GM12878 (cell line): ENCODE results near the gene SCN7A. TPM values are rescaled to one million over a fixed set of nuclear protein-coding genes. Genes with fewer than 3 reads are reported as not detected.

Experiments used
- ATAC-seq: fragments of 200-7000 bp; cut with Tn5 transposase; 3 replicates; pipeline ENCODE4 v1.9.1; 2020; ENCODE audit warnings: mild to moderate bottlenecking, moderate library complexity
- BruUV-seq: library from RNA; stranded (reverse); fragments of 400-500 nt; replicated peaks from 2 replicates; lab custom pipeline; 2021; lab: Mats Ljungman, UMichigan
- CTCF ChIA-PET: fragments of 300-600 bp; sonication (Branson Sonifier 250); formaldehyde crosslinking; extraction: SDS; loops from one replicate; lab custom pipeline; 2021; ENCODE audit warnings: inconsistent platforms; lab: Yijun Ruan, JAX
- POLR2A ChIA-PET: fragments of 350-600 bp; formaldehyde crosslinking; extraction: SDS; loops from one replicate; lab custom pipeline; 2021; ENCODE audit warnings: inconsistent platforms; lab: Charles Lee
- RAD21 ChIA-PET: fragments of 300-600 bp; sonication (Branson Sonifier 250); formaldehyde crosslinking; loops from one replicate; lab custom pipeline; 2023; ENCODE audit warnings: antibody characterized with exemption; ENCODE audit not compliant: unreplicated experiment; lab: Charles Lee
- SMC1A ChIA-PET: fragments of 300-600 bp; sonication (Branson Sonifier 250); formaldehyde crosslinking; loops from one replicate; lab custom pipeline; 2023; ENCODE audit not compliant: unreplicated experiment, uncharacterized antibody; lab: Charles Lee
- DNase-seq: peaks from one replicate; pipeline ENCODE4 v3.0.0-alpha.2; 2011; ENCODE audit warnings: low read depth, low spot score
- FAIRE-seq: peaks from 3 replicates; lab custom pipeline; 2011; peaks lifted over from hg19 to GRCh38; lab: Jason Lieb, UNC
- H2AFZ ChIP-seq: 2 replicates; pipeline ENCODE4 v1.6.0; 2011; ENCODE audit warnings: low read depth, low read length, control low read depth; ENCODE audit not compliant: control insufficient read depth
- H3K27ac ChIP-seq: 2 replicates; pipeline ENCODE4 v1.5.1; 2011; ENCODE audit warnings: control low read depth; ENCODE audit not compliant: control insufficient read depth, insufficient read depth
- H3K27me3 ChIP-seq, 2 experiments: replicated peaks in 1 of 2; 2 replicates each; pipeline versions ENCODE4 v1.6.0 to v1.6.1; 2011; ENCODE audit warnings: low read length in 1 of 2; ENCODE audit not compliant: control insufficient read depth in 2 of 2, insufficient read depth in 2 of 2
- H3K36me3 ChIP-seq, 2 experiments: 2 replicates each; pipeline ENCODE4 v1.5.1; 2011; ENCODE audit warnings: low read length in 1 of 2; ENCODE audit not compliant: control insufficient read depth in 2 of 2, insufficient read depth in 2 of 2
- H3K4me1 ChIP-seq: 2 replicates; pipeline ENCODE4 v1.6.1; 2011; ENCODE audit warnings: mild to moderate bottlenecking, low read length, moderate library complexity, mixed read lengths; ENCODE audit not compliant: control insufficient read depth, insufficient read depth
- H3K4me2 ChIP-seq: 2 replicates; pipeline ENCODE4 v1.6.0; 2011; ENCODE audit warnings: control low read depth; ENCODE audit not compliant: control insufficient read depth, insufficient read depth
- H3K4me3 ChIP-seq: fragments of 200-600 bp; sonication (generic); 2 replicates; pipeline ENCODE4 v1.5.1; 2016
- H3K79me2 ChIP-seq: 2 replicates; pipeline ENCODE4 v1.6.0; 2011; ENCODE audit warnings: low read length; ENCODE audit not compliant: control insufficient read depth, insufficient read depth
- H3K9ac ChIP-seq: 2 replicates; pipeline ENCODE4 v1.8.0; 2011; ENCODE audit warnings: low read length, control low read depth, mixed read lengths; ENCODE audit not compliant: control insufficient read depth, insufficient read depth
- H3K9me3 ChIP-seq: replicated peaks from 3 replicates; pipeline ENCODE4 v1.5.1; 2011; ENCODE audit warnings: mild to moderate bottlenecking, low read length; ENCODE audit not compliant: control insufficient read depth, insufficient read depth
- H4K20me1 ChIP-seq: 2 replicates; pipeline ENCODE4 v1.6.0; 2011; ENCODE audit not compliant: control insufficient read depth, insufficient read depth
- CBFB ChIP-seq: IDR thresholded peaks from 2 replicates; pipeline ENCODE4 v1.6.1; 2016; ENCODE audit warnings: antibody characterized with exemption, low read depth
- DPF2 ChIP-seq: fragments of 450-650 bp; IDR thresholded peaks from 2 replicates; pipeline ENCODE4 v1.6.1; 2017; ENCODE audit warnings: mild to moderate bottlenecking
- GABPA ChIP-seq: IDR thresholded peaks from 2 replicates; pipeline ENCODE4 v1.6.1; 2014; ENCODE audit warnings: antibody characterized with exemption, low read depth, mild to moderate bottlenecking, inconsistent platforms
- HDAC2 ChIP-seq: fragments of 200-600 bp; sonication (generic); IDR thresholded peaks from 2 replicates; pipeline ENCODE4 v1.6.1; 2017
- IKZF1 ChIP-seq: fragments of 450-650 bp; conservative IDR thresholded peaks from 2 replicates; pipeline ENCODE4 v1.6.1; 2017; ENCODE audit warnings: antibody characterized with exemption, mild to moderate bottlenecking
- NR2F1 ChIP-seq: fragments of 450-650 bp; conservative IDR thresholded peaks from 2 replicates; pipeline ENCODE4 v1.6.1; 2017; ENCODE audit warnings: mild to moderate bottlenecking
- RB1 ChIP-seq: fragments of 450-650 bp; formaldehyde crosslinking; IDR thresholded peaks from 2 replicates; pipeline ENCODE4 v1.6.1; 2017; ENCODE audit warnings: mild to moderate bottlenecking, borderline replicate concordance
- SMAD1 ChIP-seq: fragments of 450-650 bp; IDR thresholded peaks from 2 replicates; pipeline ENCODE4 v1.6.1; 2018; ENCODE audit warnings: mild to moderate bottlenecking, low read depth; ENCODE audit not compliant: partially characterized antibody
- SUZ12 ChIP-seq: fragments of 200-600 bp; sonication (generic); IDR thresholded peaks from one replicate; pipeline ENCODE4 v1.6.1; 2018; ENCODE audit warnings: antibody characterized with exemption, mild to moderate bottlenecking; ENCODE audit not compliant: unreplicated experiment
- YBX1 ChIP-seq: fragments of 450-650 bp; IDR thresholded peaks from 2 replicates; pipeline ENCODE4 v1.6.1; 2016; ENCODE audit warnings: antibody characterized with exemption
- ZNF274 ChIP-seq: IDR thresholded peaks from one replicate; pipeline ENCODE4 v1.8.0; 2011; ENCODE audit not compliant: insufficient read length, insufficient read depth
- WGBS: methylation state at CpG from one replicate; pipeline ENCODE4 v1.1.6; 2016; ENCODE audit warnings: low lambda C conversion rate; ENCODE audit not compliant: insufficient replicate concordance, insufficient coverage; ENCODE audit errors: missing lambda C conversion rate; 5-methylcytosine and 5-hydroxymethylcytosine counted together
- in situ Hi-C: fragments of 300-500 bp; cut with MboI; formaldehyde crosslinking; loops from 9 replicates; pipeline ENCODE4 v1.14.3; 2018; ENCODE audit warnings: mixed read lengths
- intact Hi-C: fragments of 100-400 bp; cut with micrococcal nuclease; formaldehyde crosslinking; loops from one replicate; pipeline ENCODE4 v1.14.2; 2022; ENCODE audit not compliant: unreplicated experiment
- polyA plus RNA-seq, 11 experiments: library from polyadenylated mRNA; depleted of rRNA in 4 of 11; unstranded in 6 of 11; stranded (reverse) in 5 of 11; fragments of >200 nt; fragmentation: Nextera tagmentation in 4 of 11; fragmentation: Illumina TruSeq in 1 of 11; extraction: Ambion mirVana in 4 of 11; extraction: Trizol in 1 of 11; gene quantifications; 1 replicate in 1 of 11; 2 replicates in 10 of 11; pipeline versions ENCODE4 v1.2.1 to v1.2.3, GENCODE V29; 2011 to 2016; ENCODE audit warnings: inconsistent platforms in 2 of 11, missing spikeins in 2 of 11, low read depth in 1 of 11
- total RNA-seq, 4 experiments: library from RNA; depleted of rRNA in 3 of 4; stranded (reverse); fragments of >200 nt in 3 of 4; fragmentation: Illumina TruSeq in 1 of 4; extraction: Trizol in 1 of 4; gene quantifications; 2 replicates each; pipeline versions ENCODE4 v1.2.1 to v1.2.3, GENCODE V29; 2013 to 2021
- TF ChIP-seq, protein P1 (sequence below): fragments of 450-650 bp; IDR thresholded peaks from 2 replicates; pipeline ENCODE4 v1.6.1; 2017; ENCODE audit warnings: mild to moderate bottlenecking
- TF ChIP-seq, protein P2 (sequence below): fragments of 450-650 bp; IDR thresholded peaks from 2 replicates; pipeline ENCODE4 v1.6.1; 2017; ENCODE audit warnings: mild to moderate bottlenecking, moderate library complexity
- TF ChIP-seq, protein P3 (sequence below): fragments of 450-650 bp; IDR thresholded peaks from 2 replicates; pipeline ENCODE4 v1.6.1; 2016; ENCODE audit warnings: mild to moderate bottlenecking
- TF ChIP-seq, protein P4 (sequence below): IDR thresholded peaks from 2 replicates; pipeline ENCODE4 v1.6.1; 2011; ENCODE audit warnings: borderline replicate concordance, low read depth, mild to moderate bottlenecking, moderate library complexity, low read length; ENCODE audit not compliant: insufficient read depth, poor library complexity, severe bottlenecking

Gene SCN7A
- total and polyA plus RNA-seq, 10 of the 15 experiments (the other 5 are each of a cell fraction or from before 2014, with no cell fraction given), result 0.05 TPM; not detected in 9

DNA sequence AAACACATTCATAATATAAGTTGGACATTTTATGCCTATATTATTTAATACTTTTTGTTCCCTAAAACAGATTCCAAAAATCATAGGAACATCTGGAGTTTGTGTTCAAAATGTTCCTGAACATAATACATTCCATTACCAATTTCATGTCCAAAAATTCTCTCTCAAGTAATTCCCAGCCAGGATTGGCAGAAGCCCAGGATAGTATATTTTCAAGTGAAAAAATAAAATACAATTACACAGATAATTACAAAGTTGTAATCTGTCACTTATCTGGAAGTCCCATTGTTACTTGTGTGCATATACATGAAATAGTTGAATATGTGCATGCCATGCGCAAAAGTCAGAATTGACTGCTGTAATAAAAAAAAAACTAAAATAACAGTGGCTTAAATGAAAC lies 5.2 kb upstream of the SCN7A start:
- ATAC-seq, result no peak
- 100% methylated on average over 1 of the region's 1 CpG for WGBS

More for the DNA sequence above, 5.2 kb upstream of the SCN7A start:
- no peaks in the 10 kb centered on the region for H3K4me1 ChIP-seq
- intact Hi-C loops, result no loop called here
- FAIRE-seq (no peak), DNase-seq (no peak)
- TF ChIP-seq SMAD1 (no peak), NR2F1 (no peak), DPF2 (no peak), HDAC2 (no peak), SUZ12 (no peak), CBFB (no peak), RB1 (no peak), IKZF1 (no peak), YBX1 (no peak), GABPA (no peak), ZNF274 (no peak)
- TF ChIP-seq, protein P1, sequence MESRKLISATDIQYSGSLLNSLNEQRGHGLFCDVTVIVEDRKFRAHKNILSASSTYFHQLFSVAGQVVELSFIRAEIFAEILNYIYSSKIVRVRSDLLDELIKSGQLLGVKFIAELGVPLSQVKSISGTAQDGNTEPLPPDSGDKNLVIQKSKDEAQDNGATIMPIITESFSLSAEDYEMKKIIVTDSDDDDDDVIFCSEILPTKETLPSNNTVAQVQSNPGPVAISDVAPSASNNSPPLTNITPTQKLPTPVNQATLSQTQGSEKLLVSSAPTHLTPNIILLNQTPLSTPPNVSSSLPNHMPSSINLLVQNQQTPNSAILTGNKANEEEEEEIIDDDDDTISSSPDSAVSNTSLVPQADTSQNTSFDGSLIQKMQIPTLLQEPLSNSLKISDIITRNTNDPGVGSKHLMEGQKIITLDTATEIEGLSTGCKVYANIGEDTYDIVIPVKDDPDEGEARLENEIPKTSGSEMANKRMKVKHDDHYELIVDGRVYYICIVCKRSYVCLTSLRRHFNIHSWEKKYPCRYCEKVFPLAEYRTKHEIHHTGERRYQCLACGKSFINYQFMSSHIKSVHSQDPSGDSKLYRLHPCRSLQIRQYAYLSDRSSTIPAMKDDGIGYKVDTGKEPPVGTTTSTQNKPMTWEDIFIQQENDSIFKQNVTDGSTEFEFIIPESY, result no peak
- TF ChIP-seq, protein P2, sequence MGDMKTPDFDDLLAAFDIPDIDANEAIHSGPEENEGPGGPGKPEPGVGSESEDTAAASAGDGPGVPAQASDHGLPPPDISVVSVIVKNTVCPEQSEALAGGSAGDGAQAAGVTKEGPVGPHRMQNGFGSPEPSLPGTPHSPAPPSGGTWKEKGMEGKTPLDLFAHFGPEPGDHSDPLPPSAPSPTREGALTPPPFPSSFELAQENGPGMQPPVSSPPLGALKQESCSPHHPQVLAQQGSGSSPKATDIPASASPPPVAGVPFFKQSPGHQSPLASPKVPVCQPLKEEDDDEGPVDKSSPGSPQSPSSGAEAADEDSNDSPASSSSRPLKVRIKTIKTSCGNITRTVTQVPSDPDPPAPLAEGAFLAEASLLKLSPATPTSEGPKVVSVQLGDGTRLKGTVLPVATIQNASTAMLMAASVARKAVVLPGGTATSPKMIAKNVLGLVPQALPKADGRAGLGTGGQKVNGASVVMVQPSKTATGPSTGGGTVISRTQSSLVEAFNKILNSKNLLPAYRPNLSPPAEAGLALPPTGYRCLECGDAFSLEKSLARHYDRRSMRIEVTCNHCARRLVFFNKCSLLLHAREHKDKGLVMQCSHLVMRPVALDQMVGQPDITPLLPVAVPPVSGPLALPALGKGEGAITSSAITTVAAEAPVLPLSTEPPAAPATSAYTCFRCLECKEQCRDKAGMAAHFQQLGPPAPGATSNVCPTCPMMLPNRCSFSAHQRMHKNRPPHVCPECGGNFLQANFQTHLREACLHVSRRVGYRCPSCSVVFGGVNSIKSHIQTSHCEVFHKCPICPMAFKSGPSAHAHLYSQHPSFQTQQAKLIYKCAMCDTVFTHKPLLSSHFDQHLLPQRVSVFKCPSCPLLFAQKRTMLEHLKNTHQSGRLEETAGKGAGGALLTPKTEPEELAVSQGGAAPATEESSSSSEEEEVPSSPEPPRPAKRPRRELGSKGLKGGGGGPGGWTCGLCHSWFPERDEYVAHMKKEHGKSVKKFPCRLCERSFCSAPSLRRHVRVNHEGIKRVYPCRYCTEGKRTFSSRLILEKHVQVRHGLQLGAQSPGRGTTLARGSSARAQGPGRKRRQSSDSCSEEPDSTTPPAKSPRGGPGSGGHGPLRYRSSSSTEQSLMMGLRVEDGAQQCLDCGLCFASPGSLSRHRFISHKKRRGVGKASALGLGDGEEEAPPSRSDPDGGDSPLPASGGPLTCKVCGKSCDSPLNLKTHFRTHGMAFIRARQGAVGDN, result no peak
- TF ChIP-seq, protein P3, sequence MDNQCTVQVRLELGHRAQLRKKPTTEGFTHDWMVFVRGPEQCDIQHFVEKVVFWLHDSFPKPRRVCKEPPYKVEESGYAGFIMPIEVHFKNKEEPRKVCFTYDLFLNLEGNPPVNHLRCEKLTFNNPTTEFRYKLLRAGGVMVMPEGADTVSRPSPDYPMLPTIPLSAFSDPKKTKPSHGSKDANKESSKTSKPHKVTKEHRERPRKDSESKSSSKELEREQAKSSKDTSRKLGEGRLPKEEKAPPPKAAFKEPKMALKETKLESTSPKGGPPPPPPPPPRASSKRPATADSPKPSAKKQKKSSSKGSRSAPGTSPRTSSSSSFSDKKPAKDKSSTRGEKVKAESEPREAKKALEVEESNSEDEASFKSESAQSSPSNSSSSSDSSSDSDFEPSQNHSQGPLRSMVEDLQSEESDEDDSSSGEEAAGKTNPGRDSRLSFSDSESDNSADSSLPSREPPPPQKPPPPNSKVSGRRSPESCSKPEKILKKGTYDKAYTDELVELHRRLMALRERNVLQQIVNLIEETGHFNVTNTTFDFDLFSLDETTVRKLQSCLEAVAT, result no peak
- TF ChIP-seq, protein P4, sequence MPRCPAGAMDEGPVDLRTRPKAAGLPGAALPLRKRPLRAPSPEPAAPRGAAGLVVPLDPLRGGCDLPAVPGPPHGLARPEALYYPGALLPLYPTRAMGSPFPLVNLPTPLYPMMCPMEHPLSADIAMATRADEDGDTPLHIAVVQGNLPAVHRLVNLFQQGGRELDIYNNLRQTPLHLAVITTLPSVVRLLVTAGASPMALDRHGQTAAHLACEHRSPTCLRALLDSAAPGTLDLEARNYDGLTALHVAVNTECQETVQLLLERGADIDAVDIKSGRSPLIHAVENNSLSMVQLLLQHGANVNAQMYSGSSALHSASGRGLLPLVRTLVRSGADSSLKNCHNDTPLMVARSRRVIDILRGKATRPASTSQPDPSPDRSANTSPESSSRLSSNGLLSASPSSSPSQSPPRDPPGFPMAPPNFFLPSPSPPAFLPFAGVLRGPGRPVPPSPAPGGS, result no peak
- no peaks in the 10 kb centered on the region for H3K36me3 ChIP-seq
- H3K9me3 ChIP-seq, result no peaks in the 10 kb centered on the region
- H4K20me1 ChIP-seq, result no peaks in the 10 kb centered on the region
- RAD21 ChIA-PET, result no interaction called here
- CTCF ChIA-PET, result no interaction called here
- no TSS peak for BruUV-seq
- no peak overlapping the region for H2AFZ ChIP-seq
- no peak overlapping the region for H3K27ac ChIP-seq
- no peaks in the 10 kb centered on the region for H3K27me3 ChIP-seq
- SMC1A ChIA-PET, result interaction anchor here (0.7 kb wide), 1 partner anchor 8 kb away, joined by 3 read pairs; no protein-coding TSS in a partner anchor
- POLR2A ChIA-PET, result no interaction called here
- H3K9ac ChIP-seq, result no peak overlapping the region
- in situ Hi-C loops, result no loop called here
- no peak overlapping the region for H3K4me3 ChIP-seq
- no peaks in the 10 kb centered on the region for H3K79me2 ChIP-seq
- H3K4me2 ChIP-seq, result no peak overlapping the region
